Right lobe of liver (tissue), 6 donors: ENCODE measurements around the gene WIPI1. TPM values are rescaled to one million over a fixed set of nuclear protein-coding genes. Genes with fewer than 3 reads are reported as not detected.

Experiments
- ATAC-seq, 4 donors: fragments of 200-7000 bp; cut with Tn5 transposase; one replicate each; pipeline ENCODE4 v1.9.1; 2020; ENCODE audit warnings: mild to moderate bottlenecking in 4 of 4, moderate library complexity in 4 of 4
- DNase-seq, 3 donors: peaks; one replicate each; pipeline ENCODE4 v3.0.0-alpha.2; 2020
- H3K27ac ChIP-seq, 3 donors: fragments of 200-600 bp; one replicate each; pipeline ENCODE4 v1.8.0; 2022
- H3K27me3 ChIP-seq, 2 donors: fragments of 200-600 bp; one replicate each; pipeline ENCODE4 v1.8.0; 2022
- H3K36me3 ChIP-seq, 4 donors: fragments of 200-600 bp; sonication (generic) in 1 of 4; one replicate each; pipeline versions ENCODE4 v1.5.1 to v1.8.0; 2017 to 2022; ENCODE audit warnings: control low read depth in 1 of 4
- H3K4me1 ChIP-seq, 4 donors: fragments of 200-600 bp; sonication (generic) in 1 of 4; one replicate each; pipeline versions ENCODE4 v1.5.1 to v1.8.0; 2017 to 2022; ENCODE audit warnings: control low read depth in 1 of 4
- H3K4me3 ChIP-seq, 3 donors: fragments of 200-600 bp; one replicate each; pipeline ENCODE4 v1.8.0; 2022
- H3K9me3 ChIP-seq, 4 donors: fragments of 200-600 bp; sonication (generic) in 1 of 4; one replicate each; pipeline versions ENCODE4 v1.5.1 to v1.8.0; 2017 to 2022; ENCODE audit warnings: control low read depth in 1 of 4
- CTCF ChIP-seq, 4 donors: fragments of 200-600 bp in 3 of 4; fragments of 450-650 bp in 1 of 4; IDR thresholded peaks; one replicate each; pipeline versions ENCODE4 v1.5.1 to v1.8.0; 2016 to 2022; ENCODE audit warnings: antibody characterized with exemption in 4 of 4, mild to moderate bottlenecking in 2 of 4
- POLR2A ChIP-seq: fragments of 450-650 bp; IDR thresholded peaks from one replicate; pipeline ENCODE4 v1.6.1; 2017; ENCODE audit warnings: antibody characterized with exemption, mild to moderate bottlenecking
- WGBS: methylation state at CpG from one replicate; pipeline ENCODE4 v1.1.6; 2018; ENCODE audit warnings: low coverage, low lambda C conversion rate; ENCODE audit not compliant: insufficient coverage; ENCODE audit errors: missing lambda C conversion rate; 5-methylcytosine and 5-hydroxymethylcytosine counted together
- intact Hi-C, 2 donors: fragments of 100-400 bp; cut with DNase I; formaldehyde crosslinking; loops; one replicate each; pipeline versions ENCODE4 v1.11.2 to v1.14.1; 2022
- total RNA-seq, 6 experiments: library from RNA; depleted of rRNA in 2 of 6; stranded (reverse); fragments of >200 nt in 2 of 6; fragmentation: NEBNext Ultra II Directional in 3 of 6; extraction: Animal tissue kit (Norgen Biotek cat#: 25700) in 3 of 6; gene quantifications; one replicate each; pipeline versions ENCODE4 v1.1.0 to v1.2.4, GENCODE V29; 2016 to 2023
- donor health status: DM: no; HTN: yes; CAD: no.
- donor health status: DM: no; HTN: no; CAD: no.
- donor health status: DM: no; HTN: no; CAD: no.
- donor health status: DM: no; HTN: yes; CAD: no.
- donor health status: DM: no; HTN: yes; CAD: no.

The WIPI1 gene
- total RNA-seq, 6 experiments from 2014 or later: 18.0 to 23.8 (median 19.9) TPM

GRCh38 chr17:68446626-68447041 lies 10.7 kb downstream of the WIPI1 start:
- intact Hi-C loops: no loop called here
- H3K27me3 ChIP-seq: no peaks in the 10 kb centered on the region
- H3K36me3 ChIP-seq: peaks cover 0 to 40% (median 6%) of the 10 kb centered on the region in 4 donors
- ATAC-seq: no peak
- H3K9me3 ChIP-seq: no peaks in the 10 kb centered on the region
- DNase-seq: no peak
- TF ChIP-seq CTCF (IDR thresholded peaks at IDR 0.05): no peak
- TF ChIP-seq POLR2A: no peak
- peaks cover 0 to 10% (median 0%) of the 10 kb centered on the region in 4 donors for H3K4me1 ChIP-seq
- no peak overlapping the region for H3K27ac ChIP-seq
- WGBS: 89% methylated on average over 9 of the region's 9 CpGs
- H3K4me3 ChIP-seq: no peak overlapping the region

- no peak overlapping the region for H3K27ac ChIP-seq
- intact Hi-C loops: no loop called here
- H3K4me3 ChIP-seq: no peak overlapping the region
- peaks cover 0 to 39% (median 6%) of the 10 kb centered on the region in 4 donors for H3K36me3 ChIP-seq
- ATAC-seq (no peak), DNase-seq (no peak)
- peaks cover 0 to 10% (median 0%) of the 10 kb centered on the region in 4 donors for H3K4me1 ChIP-seq
- TF ChIP-seq CTCF (IDR thresholded peaks at IDR 0.05) (no peak), POLR2A (no peak)
- no peaks in the 10 kb centered on the region for H3K27me3 ChIP-seq
- no peaks in the 10 kb centered on the region for H3K9me3 ChIP-seq
- WGBS: 97% methylated on average over 6 of the region's 8 CpGs
These were observed 11.6 kb downstream of the WIPI1 start for GRCh38 chr17:68445671-68446070.

GRCh38 chr17:68443972-68444464 lies 13.3 kb downstream of the WIPI1 start:
- 82% methylated on average over 10 of the region's 11 CpGs for WGBS
- H3K27ac ChIP-seq: no peak overlapping the region
- ATAC-seq: no peak
- no peak overlapping the region for H3K4me3 ChIP-seq
- DNase-seq: no peak
- no peak for TF ChIP-seq POLR2A
- peaks cover 0 to 25% (median under 1%) of the 10 kb centered on the region in 4 donors for H3K36me3 ChIP-seq
- H3K9me3 ChIP-seq: no peaks in the 10 kb centered on the region
- H3K4me1 ChIP-seq: peaks cover 0 to 10% (median 0%) of the 10 kb centered on the region in 4 donors
- no peaks in the 10 kb centered on the region for H3K27me3 ChIP-seq
- intact Hi-C loops: no loop called here

- DNase-seq (no peak), ATAC-seq (peak; percentile 41 to 59 (median 50))
- H3K4me3 ChIP-seq: no peak overlapping the region
- H3K4me1 ChIP-seq: peaks cover 0 to 27% (median 5%) of the 10 kb centered on the region in 4 donors
- WGBS: 61% methylated on average over 9 of the region's 14 CpGs
- no peaks in the 10 kb centered on the region for H3K9me3 ChIP-seq
- peak overlapping the region; percentile 38 to 71 (median 61) for H3K27ac ChIP-seq
- intact Hi-C loops: no loop called here
- TF ChIP-seq POLR2A: no peak
- no peak for TF ChIP-seq CTCF (IDR thresholded peaks at IDR 0.05)
- no peaks in the 10 kb centered on the region for H3K27me3 ChIP-seq
- H3K36me3 ChIP-seq: peaks cover 0 to 7% (median 0%) of the 10 kb centered on the region in 4 donors
These were observed 16.1 kb downstream of the WIPI1 start for GRCh38 chr17:68441070-68441770.

- TF ChIP-seq POLR2A: no peak
- no peak for TF ChIP-seq CTCF (IDR thresholded peaks at IDR 0.05)
- Histone ChIP-seq H3K36me3 (peaks cover 0 to 7% (median 0%) of the 10 kb centered on the region in 4 donors), H3K4me1 (peaks cover 0 to 29% (median 7%) of the 10 kb centered on the region in 4 donors), H3K27ac (peak overlapping the region in 1 of 3 donors; percentile 36), H3K9me3 (no peaks in the 10 kb centered on the region), H3K4me3 (no peak overlapping the region), H3K27me3 (no peaks in the 10 kb centered on the region)
- 82% methylated on average over 2 of the region's 2 CpGs for WGBS
- DNase-seq (no peak), ATAC-seq (no peak)
- intact Hi-C loops: no loop called here
These were observed 16.8 kb downstream of the WIPI1 start for GRCh38 chr17:68440526-68440925.
